Astrocyte (in vitro differentiated cells and primary cell): ENCODE measurements around the gene IGSF10.

Experiments
- EZH2 ChIP-seq: IDR thresholded peaks from 2 replicates; pipeline ENCODE4 v1.6.1; 2012; ENCODE audit warnings: mild to moderate bottlenecking, low read length, inconsistent platforms; ENCODE audit not compliant: insufficient read depth
- TF ChIP-seq, protein P1 (sequence below): IDR thresholded peaks from 2 replicates; pipeline ENCODE4 v1.5.1; 2011; ENCODE audit warnings: low read depth, mild to moderate bottlenecking, inconsistent platforms, low read length, moderate library complexity; ENCODE audit not compliant: insufficient read depth

DNA sequence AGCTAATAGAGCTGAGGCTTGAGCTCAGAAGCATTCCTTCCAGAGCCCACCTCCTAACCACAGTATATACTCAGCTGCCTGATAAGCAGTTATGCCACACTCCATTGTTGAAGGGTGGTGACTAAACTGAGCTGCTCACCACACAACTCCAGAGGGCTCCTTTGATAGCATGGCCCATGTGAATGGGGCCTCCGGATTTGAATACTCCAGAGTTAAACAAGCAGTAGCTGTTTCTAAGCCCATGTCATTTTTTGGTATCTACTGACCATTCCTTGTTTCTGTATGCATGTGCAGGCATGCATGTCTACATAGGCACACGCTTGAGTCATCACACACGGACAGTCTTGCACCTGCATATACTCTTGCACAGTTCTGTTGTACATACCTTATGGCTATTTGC, 28.9 kb downstream of the IGSF10 start:
- TF ChIP-seq EZH2, result no peak
- TF ChIP-seq, protein P1, sequence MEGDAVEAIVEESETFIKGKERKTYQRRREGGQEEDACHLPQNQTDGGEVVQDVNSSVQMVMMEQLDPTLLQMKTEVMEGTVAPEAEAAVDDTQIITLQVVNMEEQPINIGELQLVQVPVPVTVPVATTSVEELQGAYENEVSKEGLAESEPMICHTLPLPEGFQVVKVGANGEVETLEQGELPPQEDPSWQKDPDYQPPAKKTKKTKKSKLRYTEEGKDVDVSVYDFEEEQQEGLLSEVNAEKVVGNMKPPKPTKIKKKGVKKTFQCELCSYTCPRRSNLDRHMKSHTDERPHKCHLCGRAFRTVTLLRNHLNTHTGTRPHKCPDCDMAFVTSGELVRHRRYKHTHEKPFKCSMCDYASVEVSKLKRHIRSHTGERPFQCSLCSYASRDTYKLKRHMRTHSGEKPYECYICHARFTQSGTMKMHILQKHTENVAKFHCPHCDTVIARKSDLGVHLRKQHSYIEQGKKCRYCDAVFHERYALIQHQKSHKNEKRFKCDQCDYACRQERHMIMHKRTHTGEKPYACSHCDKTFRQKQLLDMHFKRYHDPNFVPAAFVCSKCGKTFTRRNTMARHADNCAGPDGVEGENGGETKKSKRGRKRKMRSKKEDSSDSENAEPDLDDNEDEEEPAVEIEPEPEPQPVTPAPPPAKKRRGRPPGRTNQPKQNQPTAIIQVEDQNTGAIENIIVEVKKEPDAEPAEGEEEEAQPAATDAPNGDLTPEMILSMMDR, result no peak
